Calu3 (cell line): Measurements from ENCODE around the gene CHRM1. TPM values are rescaled to one million over a fixed set of nuclear protein-coding genes. Genes with fewer than 3 reads are reported as not detected.

ENCODE experiments used
- BruUV-seq: library from RNA; stranded (reverse); fragments of 400-500 nt; replicated peaks from 2 replicates; lab custom pipeline; 2021; lab: Mats Ljungman, UMichigan
- CTCF ChIA-PET: fragments of 300-600 bp; sonication (Branson Sonifier 250); formaldehyde crosslinking; loops from one replicate; lab custom pipeline; 2022; ENCODE audit warnings: antibody characterized with exemption; lab: Charles Lee
- DNase-seq: peaks from one replicate; pipeline ENCODE4 v3.0.0; 2022
- H3K27ac Mint-ChIP-seq: one replicate; pipeline ENCODE4 v1.8.0; 2022; ENCODE audit warnings: mixed read lengths; ENCODE audit not compliant: unreplicated experiment
- H3K27me3 Mint-ChIP-seq: one replicate; pipeline ENCODE4 v1.8.0; 2022; ENCODE audit warnings: mixed read lengths; ENCODE audit not compliant: unreplicated experiment
- H3K36me3 Mint-ChIP-seq: one replicate; pipeline ENCODE4 v1.8.0; 2022; ENCODE audit warnings: mild to moderate bottlenecking, moderate library complexity, mixed read lengths; ENCODE audit not compliant: insufficient read depth, unreplicated experiment
- H3K4me1 Mint-ChIP-seq: one replicate; pipeline ENCODE4 v1.8.0; 2022; ENCODE audit warnings: mild to moderate bottlenecking, low read depth, mixed read lengths; ENCODE audit not compliant: unreplicated experiment
- H3K4me3 Mint-ChIP-seq: one replicate; pipeline ENCODE4 v1.8.0; 2022; ENCODE audit warnings: mild to moderate bottlenecking, low read depth, moderate library complexity, mixed read lengths; ENCODE audit not compliant: unreplicated experiment
- H3K9me3 Mint-ChIP-seq: one replicate; pipeline ENCODE4 v1.8.0; 2022; ENCODE audit warnings: low read depth, mixed read lengths; ENCODE audit not compliant: unreplicated experiment
- intact Hi-C: fragments of 100-400 bp; cut with micrococcal nuclease; formaldehyde crosslinking; loops from one replicate; pipeline ENCODE4 v1.10.0; 2022; ENCODE audit not compliant: unreplicated experiment
- total RNA-seq: library from RNA; stranded (reverse); gene quantifications from 2 replicates; pipeline ENCODE4 v1.2.3, GENCODE V29; 2022
- TF ChIP-seq, protein P1 (sequence below): fragments of 200-600 bp; IDR thresholded peaks from one replicate; pipeline ENCODE4 v1.8.0; 2022; ENCODE audit warnings: antibody characterized with exemption; ENCODE audit not compliant: unreplicated experiment

CHRM1 gene
- total RNA-seq, 1 experiment from 2014 or later, result not detected

DNA sequence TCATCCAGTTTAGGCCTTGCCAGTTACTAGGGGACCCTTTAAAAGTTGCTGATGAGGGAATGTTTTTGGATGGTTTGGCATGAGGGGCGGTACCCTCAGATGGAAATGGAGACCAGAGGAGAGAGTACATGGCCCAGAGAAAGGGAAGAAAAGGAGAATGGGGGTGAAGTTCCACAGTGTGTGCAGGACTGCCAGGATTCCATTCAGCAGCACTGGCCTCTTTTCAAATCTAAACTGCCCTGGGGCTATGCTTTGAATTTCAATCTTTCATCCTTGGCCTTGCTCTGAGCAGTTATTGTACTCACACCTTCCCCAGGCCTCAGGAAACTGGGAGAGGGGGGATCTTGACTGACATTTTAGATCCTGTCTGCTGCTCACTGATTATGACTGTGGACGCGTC lies 37.5 kb downstream of the CHRM1 start:
- Mint-ChIP-seq H3K27me3 (peaks cover 9% of the 10 kb centered on the region), H3K4me1 (peaks cover 43% of the 10 kb centered on the region), H3K4me3 (peak overlapping the region; percentile 100), H3K27ac (peak overlapping the region; percentile 100), H3K9me3 (no peaks in the 10 kb centered on the region), H3K36me3 (peaks cover 96% of the 10 kb centered on the region)
- no TSS peak for BruUV-seq
- intact Hi-C loops, result no loop called here
- CTCF ChIA-PET, result interaction anchor here (1.0 to 1.1 kb wide), 2 partner anchors 27 to 31 kb away, joined by 3 read pairs; no protein-coding TSS in a partner anchor
- TF ChIP-seq, protein P1, sequence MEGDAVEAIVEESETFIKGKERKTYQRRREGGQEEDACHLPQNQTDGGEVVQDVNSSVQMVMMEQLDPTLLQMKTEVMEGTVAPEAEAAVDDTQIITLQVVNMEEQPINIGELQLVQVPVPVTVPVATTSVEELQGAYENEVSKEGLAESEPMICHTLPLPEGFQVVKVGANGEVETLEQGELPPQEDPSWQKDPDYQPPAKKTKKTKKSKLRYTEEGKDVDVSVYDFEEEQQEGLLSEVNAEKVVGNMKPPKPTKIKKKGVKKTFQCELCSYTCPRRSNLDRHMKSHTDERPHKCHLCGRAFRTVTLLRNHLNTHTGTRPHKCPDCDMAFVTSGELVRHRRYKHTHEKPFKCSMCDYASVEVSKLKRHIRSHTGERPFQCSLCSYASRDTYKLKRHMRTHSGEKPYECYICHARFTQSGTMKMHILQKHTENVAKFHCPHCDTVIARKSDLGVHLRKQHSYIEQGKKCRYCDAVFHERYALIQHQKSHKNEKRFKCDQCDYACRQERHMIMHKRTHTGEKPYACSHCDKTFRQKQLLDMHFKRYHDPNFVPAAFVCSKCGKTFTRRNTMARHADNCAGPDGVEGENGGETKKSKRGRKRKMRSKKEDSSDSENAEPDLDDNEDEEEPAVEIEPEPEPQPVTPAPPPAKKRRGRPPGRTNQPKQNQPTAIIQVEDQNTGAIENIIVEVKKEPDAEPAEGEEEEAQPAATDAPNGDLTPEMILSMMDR, result no peak
- no peak for DNase-seq

- H3K27me3 Mint-ChIP-seq, result peaks cover 9% of the 10 kb centered on the region
- H3K27ac Mint-ChIP-seq, result peak overlapping the region; percentile 100
- TF ChIP-seq, protein P1, result no peak
- peaks cover 39% of the 10 kb centered on the region for H3K4me1 Mint-ChIP-seq
- no peak for DNase-seq
- BruUV-seq, result no TSS peak
- intact Hi-C loops, result no loop called here
- peaks cover 93% of the 10 kb centered on the region for H3K36me3 Mint-ChIP-seq
- no peaks in the 10 kb centered on the region for H3K9me3 Mint-ChIP-seq
- CTCF ChIA-PET, result interaction anchor here (1.2 kb wide), 1 partner anchor 42 kb away, joined by 4 read pairs; no protein-coding TSS in a partner anchor
- H3K4me3 Mint-ChIP-seq, result peak overlapping the region; percentile 100
Measured at GRCh38 chr11:62882788-62883501, 38.2 kb downstream of the CHRM1 start.

DNA sequence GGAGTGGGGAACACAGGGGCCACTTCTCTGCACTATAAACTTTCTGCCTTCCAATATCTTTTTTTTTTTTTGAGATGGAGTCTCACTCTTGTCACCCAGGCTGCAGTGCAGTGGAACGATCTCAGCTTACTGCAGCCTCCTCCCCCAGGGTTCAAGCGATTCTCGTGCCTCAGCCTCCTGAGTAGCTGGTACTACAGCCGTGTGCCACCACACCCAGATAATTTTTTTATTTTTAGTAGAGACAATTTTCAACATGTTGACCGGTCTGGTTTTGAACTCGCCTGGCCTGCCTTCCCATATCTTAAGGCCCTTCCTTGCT lies 38.8 kb downstream of the CHRM1 start:
- peaks cover 9% of the 10 kb centered on the region for H3K27me3 Mint-ChIP-seq
- no TSS peak for BruUV-seq
- peaks cover 93% of the 10 kb centered on the region for H3K36me3 Mint-ChIP-seq
- no peak for DNase-seq
- peaks cover 44% of the 10 kb centered on the region for H3K4me1 Mint-ChIP-seq
- H3K27ac Mint-ChIP-seq, result peak overlapping the region; percentile 100
- CTCF ChIA-PET, result interaction anchor here (1.2 kb wide), 1 partner anchor 41 kb away, joined by 4 read pairs; no protein-coding TSS in a partner anchor
- TF ChIP-seq, protein P1, result no peak
- intact Hi-C loops, result no loop called here
- peak overlapping the region; percentile 100 for H3K4me3 Mint-ChIP-seq
- H3K9me3 Mint-ChIP-seq, result no peaks in the 10 kb centered on the region

GRCh38 chr11:62881579-62882430 lies 39.4 kb downstream of the CHRM1 start:
- intact Hi-C loops, result loop anchor here (2.0 kb wide), 1 partner anchor 41 kb away; no protein-coding TSS in a partner anchor

More at GRCh38 chr11:62881579-62882430, 39.4 kb downstream of the CHRM1 start:
- CTCF ChIA-PET, result interaction anchor here (0.6 to 1.2 kb wide), 9 partner anchors 26 to 153 kb away, joined by 3 to 8 read pairs (median 4); partner anchors contain the start of gene WDR74
- H3K27ac Mint-ChIP-seq, result peak overlapping the region; percentile 100
- TSS peak; percentile 40 for BruUV-seq
- TF ChIP-seq, protein P1, result no peak
- H3K36me3 Mint-ChIP-seq, result peaks cover 90% of the 10 kb centered on the region
- H3K27me3 Mint-ChIP-seq, result peaks cover 9% of the 10 kb centered on the region
- peak; percentile 95 for DNase-seq
- H3K4me1 Mint-ChIP-seq, result peaks cover 50% of the 10 kb centered on the region
- no peaks in the 10 kb centered on the region for H3K9me3 Mint-ChIP-seq
- H3K4me3 Mint-ChIP-seq, result peak overlapping the region; percentile 100
